K562 (cell line): Measurements from ENCODE around the gene PUM2. TPM values are rescaled to one million over a fixed set of nuclear protein-coding genes. Genes with fewer than 3 reads are reported as not detected.

ENCODE experiments used
- ATF6 ChIP-seq: sonication (generic); formaldehyde crosslinking; IDR thresholded peaks from 2 replicates; pipeline ENCODE4 v1.4.0; 2020; ENCODE audit warnings: mild to moderate bottlenecking, missing genetic modification reagents
- CTBP1 ChIP-seq: fragments of 450-650 bp; IDR thresholded peaks from 2 replicates; pipeline ENCODE4 v1.6.1; 2016; ENCODE audit warnings: borderline replicate concordance
- EGR1 ChIP-seq: fragments of 450-650 bp; conservative IDR thresholded peaks from 2 replicates; pipeline ENCODE4 v1.6.1; 2017; ENCODE audit warnings: mild to moderate bottlenecking
- FOXA3 ChIP-seq, 2 experiments: fragments of 450-650 bp in 1 of 2; sonication (generic) in 1 of 2; formaldehyde crosslinking; IDR thresholded peaks in 1 of 2; conservative IDR thresholded peaks in 1 of 2; 2 replicates each; pipeline versions ENCODE4 v1.4.0 to v1.8.0; 2020 to 2022; ENCODE audit warnings: mild to moderate bottlenecking in 2 of 2, missing genetic modification reagents in 1 of 2
- GTF3C2 ChIP-seq: IDR thresholded peaks from 3 replicates; pipeline ENCODE4 v1.6.1; 2011; ENCODE audit warnings: borderline replicate concordance, mild to moderate bottlenecking, moderate library complexity; ENCODE audit not compliant: insufficient read length; ENCODE audit errors: extremely low read depth
- ILF3 ChIP-seq: fragments of 450-650 bp; IDR thresholded peaks from 2 replicates; pipeline ENCODE4 v1.6.1; 2018; ENCODE audit warnings: antibody characterized with exemption, mild to moderate bottlenecking, moderate library complexity, borderline replicate concordance
- IRF1 ChIP-seq: sonication (generic); formaldehyde crosslinking; IDR thresholded peaks from 2 replicates; pipeline ENCODE4 v1.8.0; 2022; ENCODE audit warnings: missing genetic modification reagents, mild to moderate bottlenecking, borderline replicate concordance
- MYC ChIP-seq, 2 experiments: fragments of 250-450 bp in 1 of 2; sonication (Bioruptor Pico) in 1 of 2; IDR thresholded peaks; 2 replicates each; pipeline versions ENCODE4 v1.5.1 to v1.6.1; 2012 to 2021; ENCODE audit warnings: low read depth in 2 of 2, borderline replicate concordance in 1 of 2, improper control_type of control experiment in 1 of 2, low read length in 1 of 2, mild to moderate bottlenecking in 1 of 2, moderate library complexity in 1 of 2
- PHF8 ChIP-seq: fragments of 200-600 bp; sonication (generic); IDR thresholded peaks from 2 replicates; pipeline ENCODE4 v1.6.1; 2012; ENCODE audit warnings: mixed run types, mild to moderate bottlenecking, inconsistent platforms, low read length, moderate library complexity, borderline replicate concordance
- RBFOX2 ChIP-seq: fragments of 200-400 bp; formaldehyde crosslinking; IDR thresholded peaks from 2 replicates; pipeline ENCODE4 v1.6.1; 2017; ENCODE audit warnings: low read depth, mild to moderate bottlenecking, low read length, moderate library complexity
- RBM34 ChIP-seq: fragments of 200-400 bp; formaldehyde crosslinking; IDR thresholded peaks from 2 replicates; pipeline ENCODE4 v1.6.1; 2018; ENCODE audit warnings: low read length, borderline replicate concordance; ENCODE audit not compliant: insufficient read depth
- RBM39 ChIP-seq: fragments of 200-400 bp; formaldehyde crosslinking; optimal IDR thresholded peaks from 2 replicates; pipeline ENCODE3; 2018; ENCODE audit warnings: low read depth, low read length
- SMAD4 ChIP-seq: fragments of 250-450 bp; sonication (Bioruptor Pico); conservative IDR thresholded peaks from 2 replicates; pipeline ENCODE4 v1.8.0; 2021; ENCODE audit warnings: inconsistent platforms, mild to moderate bottlenecking, moderate library complexity
- ZNF143 ChIP-seq: sonication (generic); formaldehyde crosslinking; IDR thresholded peaks from 2 replicates; pipeline ENCODE4 v1.9.0; 2022; ENCODE audit warnings: mild to moderate bottlenecking, missing genetic modification reagents
- ZNF431 ChIP-seq: sonication (generic); formaldehyde crosslinking; IDR thresholded peaks from 2 replicates; pipeline ENCODE4 v1.8.0; 2022; ENCODE audit warnings: mild to moderate bottlenecking, missing genetic modification reagents
- ZNF444 ChIP-seq: fragments of 250-450 bp; sonication (Bioruptor Pico); IDR thresholded peaks from 2 replicates; pipeline ENCODE4 v1.4.0; 2020; ENCODE audit warnings: mild to moderate bottlenecking, moderate library complexity
- polyA plus RNA-seq, 8 experiments: library from polyadenylated mRNA; depleted of rRNA in 4 of 8; stranded (reverse) in 5 of 8; unstranded in 3 of 8; fragments of >200 nt; fragmentation: Nextera tagmentation in 2 of 8; fragmentation: Illumina TruSeq in 1 of 8; extraction: Ambion mirVana in 2 of 8; extraction: Trizol in 1 of 8; gene quantifications; 2 replicates each; pipeline versions ENCODE4 v1.2.1 to v1.2.3, GENCODE V29; 2011 to 2014; ENCODE audit warnings: inconsistent platforms in 1 of 8, missing spikeins in 1 of 8
- total RNA-seq, 7 experiments: library from RNA; depleted of rRNA in 6 of 7; stranded (reverse); fragments of >200 nt in 6 of 7; fragmentation: Illumina TruSeq in 2 of 7; extraction: Trizol in 2 of 7; gene quantifications; 2 replicates each; pipeline versions ENCODE4 v1.2.1 to v1.2.3, GENCODE V29; 2011 to 2021; ENCODE audit warnings: low replicate concordance in 1 of 7
- TF ChIP-seq, protein P1 (sequence below): sonication (generic); IDR thresholded peaks from 2 replicates; pipeline ENCODE4 v1.6.1; 2016
- TF ChIP-seq, protein P2 (sequence below): sonication (generic); formaldehyde crosslinking; IDR thresholded peaks from 2 replicates; pipeline ENCODE4 v1.5.0; 2020; ENCODE audit warnings: missing genetic modification reagents

Gene PUM2
- total and polyA plus RNA-seq, 9 of the 15 experiments (the other 6 are each of a cell fraction or from before 2014, with no cell fraction given): 13.4 to 61.9 (median 28.3) TPM

DNA sequence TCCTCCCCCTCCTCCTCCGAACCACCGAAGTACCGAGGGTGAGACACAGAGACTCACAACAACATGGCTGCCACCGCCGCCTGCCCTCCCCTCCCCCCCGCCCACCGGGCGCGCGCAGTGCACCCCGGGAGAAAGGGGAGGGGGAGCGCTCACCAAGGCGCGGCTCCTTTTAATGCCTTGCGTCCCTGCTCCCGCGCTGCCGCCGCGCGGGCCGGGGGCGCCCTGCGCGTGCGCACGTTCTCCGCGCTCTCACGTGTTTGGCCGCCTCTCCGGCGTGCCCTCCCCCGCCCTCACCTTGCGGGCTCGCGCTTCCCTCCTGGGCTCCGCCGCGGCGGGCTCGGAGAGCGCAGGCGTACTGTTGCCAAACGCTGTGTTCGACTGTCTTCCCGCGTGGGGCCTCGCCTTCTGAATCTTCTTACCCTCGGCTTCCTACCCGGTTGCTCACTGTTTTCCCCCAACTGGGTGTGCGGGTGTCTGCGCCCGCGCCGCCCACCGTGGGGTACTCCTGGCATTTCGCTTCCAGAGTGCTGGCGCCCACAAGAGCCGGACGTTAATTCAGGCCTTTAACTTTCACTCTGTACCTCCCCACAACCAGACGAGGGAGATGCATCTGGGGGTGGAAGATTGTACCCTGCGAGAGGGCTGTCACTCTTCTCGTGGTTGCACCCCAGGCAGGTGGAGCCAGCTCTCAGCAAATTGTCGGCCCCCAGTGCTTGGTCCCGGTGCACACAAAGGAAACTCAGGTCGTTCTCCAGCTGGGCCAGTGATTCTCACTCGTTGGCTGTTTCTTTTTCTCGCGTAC, at the start of gene PUM2 (continued):
- TF ChIP-seq RBM34 (no peak), EGR1 (peak; percentile 77), GTF3C2 (no peak), ILF3 (no peak; the same call in 1 of the 2 replicates), IRF1 (CRISPR knock-in tag) (peak; percentile 58; the same call in 1 of the 2 replicates), RBM39 (no peak), ZNF143 (CRISPR knock-in tag) (peak; percentile 83), MYC (IDR thresholded peaks at IDR 0.05; ENCODE audit: low read depth, low read length) (peak; percentile 95), MYC (CRISPR knock-in tag; IDR thresholded peaks at IDR 0.05; ENCODE audit: borderline replicate concordance, low read depth) (peak; percentile 63; the same call in 1 of the 2 replicates), ZNF444 (CRISPR knock-in tag) (no peak), FOXA3 (CRISPR knock-in tag; conservative IDR thresholded peaks at IDR 0.05 in 1 of 2, IDR thresholded peaks at IDR 0.05 in 1 of 2) (peak in 1 of 2 experiments; percentile 83; a peak in 2 of 4 replicates), CTBP1 (peak; percentile 89), RBFOX2 (peak; percentile 88), PHF8 (peak; percentile 65), SMAD4 (CRISPR knock-in tag) (peak; percentile 46; the same call in 1 of the 2 replicates), ATF6 (CRISPR knock-in tag) (peak; percentile 74; the same call in 1 of the 2 replicates), ZNF431 (peak; percentile 69; the same call in 1 of the 2 replicates)
- TF ChIP-seq, protein P1, sequence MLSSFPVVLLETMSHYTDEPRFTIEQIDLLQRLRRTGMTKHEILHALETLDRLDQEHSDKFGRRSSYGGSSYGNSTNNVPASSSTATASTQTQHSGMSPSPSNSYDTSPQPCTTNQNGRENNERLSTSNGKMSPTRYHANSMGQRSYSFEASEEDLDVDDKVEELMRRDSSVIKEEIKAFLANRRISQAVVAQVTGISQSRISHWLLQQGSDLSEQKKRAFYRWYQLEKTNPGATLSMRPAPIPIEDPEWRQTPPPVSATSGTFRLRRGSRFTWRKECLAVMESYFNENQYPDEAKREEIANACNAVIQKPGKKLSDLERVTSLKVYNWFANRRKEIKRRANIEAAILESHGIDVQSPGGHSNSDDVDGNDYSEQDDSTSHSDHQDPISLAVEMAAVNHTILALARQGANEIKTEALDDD: no peak
- TF ChIP-seq, protein P2, sequence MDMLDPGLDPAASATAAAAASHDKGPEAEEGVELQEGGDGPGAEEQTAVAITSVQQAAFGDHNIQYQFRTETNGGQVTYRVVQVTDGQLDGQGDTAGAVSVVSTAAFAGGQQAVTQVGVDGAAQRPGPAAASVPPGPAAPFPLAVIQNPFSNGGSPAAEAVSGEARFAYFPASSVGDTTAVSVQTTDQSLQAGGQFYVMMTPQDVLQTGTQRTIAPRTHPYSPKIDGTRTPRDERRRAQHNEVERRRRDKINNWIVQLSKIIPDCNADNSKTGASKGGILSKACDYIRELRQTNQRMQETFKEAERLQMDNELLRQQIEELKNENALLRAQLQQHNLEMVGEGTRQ (CRISPR knock-in tag): peak; percentile 73
